Measurements from ENCODE around the gene IZUMO4.
A peak's percentile ranks its signal among the peaks of the same experiment; 100 is the strongest.

IZUMO4 gene

GRCh38 chr19:2059422-2060201 is 37.1 kb upstream of the IZUMO4 start:
- DNase-seq = no peak

DNA sequence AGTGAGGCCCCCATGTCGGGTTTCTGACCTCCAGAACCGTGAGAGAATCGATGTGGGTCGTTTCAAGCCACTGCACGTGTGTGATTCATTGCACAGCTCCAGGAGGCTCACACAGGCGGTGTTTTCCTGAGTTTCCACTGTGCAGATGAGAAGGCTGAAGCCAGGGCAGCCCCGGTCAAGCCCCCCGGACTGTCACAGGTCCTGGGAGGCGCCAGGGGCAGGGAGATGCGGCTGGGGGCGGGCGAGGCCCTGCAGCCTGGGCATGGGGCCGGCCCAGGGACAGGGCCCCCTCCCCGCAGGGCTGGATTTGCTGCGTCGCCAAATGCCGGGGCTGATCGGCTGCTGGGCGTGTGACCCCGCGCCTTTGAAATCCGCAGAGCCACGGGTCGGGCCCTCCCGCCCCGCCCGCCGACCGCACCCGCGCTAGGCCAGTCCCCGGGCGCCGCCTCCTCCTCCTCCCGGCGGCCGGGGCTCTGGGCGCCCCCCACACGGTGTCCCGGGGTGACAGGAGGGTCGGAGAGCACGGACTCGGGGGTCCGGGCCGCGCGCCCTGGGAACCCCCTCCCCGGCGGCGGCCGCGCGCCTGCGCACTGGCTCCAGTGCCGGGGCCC is 35.7 kb upstream of the IZUMO4 start:
- peak; percentile 36 for DNase-seq

- peak; percentile 99 for DNase-seq
Measured at GRCh38 chr19:2061495-2062388, 35.0 kb upstream of the IZUMO4 start.

DNA sequence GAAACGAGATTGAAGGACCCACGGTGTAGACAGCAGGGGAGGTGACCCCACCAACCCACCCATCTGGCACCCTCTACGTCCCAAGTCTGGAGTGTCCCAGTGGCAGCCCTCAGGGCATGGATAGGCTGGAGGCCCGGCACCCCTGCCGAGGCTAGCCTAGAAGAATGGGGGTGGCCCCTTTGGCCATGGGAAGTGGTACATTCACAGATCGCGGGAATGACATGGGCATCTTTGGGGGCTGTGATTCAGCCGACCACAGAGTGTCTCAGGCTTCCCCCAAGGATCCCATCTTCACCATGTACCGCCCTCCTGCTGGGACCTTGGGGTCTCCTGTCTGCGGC is 34.4 kb upstream of the IZUMO4 start:
- no peak for DNase-seq

- no peak for DNase-seq
Measured at GRCh38 chr19:2062770-2063169, 33.9 kb upstream of the IZUMO4 start.

GRCh38 chr19:2063824-2064223 is 32.9 kb upstream of the IZUMO4 start:
- no peak for DNase-seq

- DNase-seq = no peak
Measured at GRCh38 chr19:2064395-2064787, 32.3 kb upstream of the IZUMO4 start.

DNA sequence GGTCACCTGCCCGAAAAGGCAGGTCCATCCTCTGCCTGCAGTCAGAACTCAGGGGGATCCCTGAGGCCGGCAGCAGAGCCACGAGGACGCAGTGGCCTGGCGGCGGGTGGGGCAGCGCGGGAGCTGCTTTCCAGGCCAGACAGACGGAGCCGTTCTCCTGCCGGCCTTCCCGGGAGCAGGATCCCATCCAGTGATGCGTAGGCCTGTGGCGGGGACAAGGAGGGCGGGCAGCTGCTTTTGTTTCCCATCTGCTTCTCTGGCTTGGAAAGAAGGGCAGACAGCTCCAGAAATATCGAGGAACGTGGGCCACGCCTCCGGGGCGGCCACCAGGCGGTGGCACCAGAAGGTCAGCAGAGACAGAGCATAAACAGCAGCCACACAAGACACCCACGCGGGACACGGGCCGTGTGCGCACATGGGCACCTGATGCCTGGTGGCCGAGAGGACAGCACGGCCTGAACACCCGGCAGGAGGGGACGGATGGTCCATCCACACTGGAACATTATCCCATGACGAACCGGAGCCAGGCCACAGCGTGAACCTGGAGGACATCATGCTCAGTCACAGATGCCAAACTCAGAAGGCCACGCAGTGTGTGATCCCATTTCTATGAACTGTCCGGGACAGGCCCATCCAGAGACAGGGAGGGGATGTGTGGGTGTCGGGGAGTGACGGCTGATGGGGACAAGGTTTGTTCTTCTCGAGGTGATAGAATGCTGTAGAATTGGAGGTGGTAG is 31.8 kb upstream of the IZUMO4 start:
- DNase-seq = no peak

GRCh38 chr19:2070436-2070827 is 26.3 kb upstream of the IZUMO4 start:
- DNase-seq = no peak

DNA sequence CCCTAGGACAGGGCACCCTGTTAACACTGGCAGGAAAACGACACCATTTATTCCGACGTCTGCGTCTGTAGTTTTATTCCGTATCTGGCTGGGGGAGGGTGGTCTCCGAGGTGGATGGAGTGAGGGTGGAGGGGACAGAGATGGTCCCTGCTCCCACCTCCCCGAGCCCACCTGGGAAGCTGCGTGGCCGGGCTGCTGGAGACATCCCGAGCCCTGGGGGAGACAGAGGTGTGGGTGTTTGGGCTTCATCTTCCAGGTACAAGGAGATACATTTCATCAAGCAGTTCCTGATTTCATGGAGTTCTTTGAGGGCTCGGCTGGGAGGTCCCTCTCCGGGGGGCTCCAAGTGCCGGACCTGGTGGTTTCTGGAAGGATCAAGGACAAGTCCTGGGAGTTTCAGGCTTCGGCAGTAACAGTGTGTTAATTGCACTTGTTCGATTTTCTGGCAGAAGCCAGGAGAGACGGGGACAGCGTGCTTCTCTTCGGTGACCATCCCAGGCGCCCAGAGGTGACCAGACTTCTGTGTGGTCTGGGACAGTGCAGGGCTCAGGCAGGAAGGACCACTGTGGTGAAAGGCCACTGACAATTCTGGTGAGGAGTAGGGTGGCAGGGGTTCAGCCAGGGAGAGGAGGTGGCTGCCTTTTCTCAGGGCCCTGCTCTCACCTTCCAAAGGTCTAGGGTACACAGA is 25.6 kb upstream of the IZUMO4 start:
- no peak for DNase-seq

DNA sequence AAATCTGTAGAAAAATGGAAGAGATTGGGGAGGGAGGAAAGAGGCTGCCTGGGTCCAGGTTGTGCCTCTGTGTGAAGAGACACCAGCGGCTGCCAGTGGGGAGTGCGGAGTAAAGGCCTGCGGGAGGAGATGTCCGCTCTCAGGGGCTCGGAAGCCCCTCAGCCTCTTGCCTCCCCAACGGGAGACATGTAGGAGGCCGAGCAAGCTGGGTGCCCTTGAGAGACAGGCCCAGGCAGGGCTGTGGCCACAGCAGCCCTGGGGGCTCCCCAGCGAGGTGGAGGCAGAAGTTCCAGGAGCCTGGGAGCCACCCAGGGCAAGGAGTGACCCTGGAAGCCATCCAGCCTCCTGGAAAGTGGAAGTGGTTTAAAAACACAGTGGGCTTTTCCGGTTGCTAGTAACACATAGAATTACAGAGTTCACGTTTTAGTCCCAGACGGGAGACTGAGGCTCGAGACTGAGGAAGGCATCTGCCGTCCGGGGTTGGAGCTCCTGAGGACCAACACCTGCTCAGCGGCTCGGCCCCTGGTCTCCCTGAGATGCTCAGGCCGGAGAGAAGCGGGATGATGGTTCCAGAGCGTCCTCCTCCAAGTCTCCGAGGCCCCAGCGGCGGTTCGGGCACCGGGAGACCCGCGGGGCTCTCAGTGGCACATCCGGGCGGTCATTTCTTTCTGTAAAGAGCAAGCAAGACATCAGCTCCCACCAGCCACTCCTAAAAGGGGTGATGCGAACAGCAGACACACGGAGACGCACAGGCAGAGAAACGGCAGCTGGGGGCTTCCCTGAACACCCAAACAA is 23.8 kb upstream of the IZUMO4 start:
- no peak for DNase-seq

DNA sequence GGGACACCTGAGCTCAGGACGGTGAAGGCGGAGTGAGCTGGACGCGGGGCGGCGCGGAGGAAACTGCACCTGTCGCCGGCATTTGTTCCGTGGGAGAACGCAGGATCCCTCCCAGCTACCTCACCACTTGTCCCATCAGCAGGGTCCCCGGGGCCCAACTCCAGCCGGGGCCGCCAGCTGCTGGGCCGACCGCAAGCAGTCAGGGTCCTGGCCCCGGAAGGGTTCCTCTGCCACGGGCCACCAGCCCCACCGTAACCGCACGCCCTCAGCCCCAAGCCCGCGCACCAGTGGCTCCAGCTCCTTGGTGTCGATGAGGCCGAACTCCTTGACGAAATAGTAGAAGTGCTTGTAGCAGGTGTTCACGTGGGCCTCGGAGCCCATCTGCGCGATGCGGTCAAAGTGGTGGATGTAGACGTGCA is 20.2 kb upstream of the IZUMO4 start:
- no peak for DNase-seq

DNA sequence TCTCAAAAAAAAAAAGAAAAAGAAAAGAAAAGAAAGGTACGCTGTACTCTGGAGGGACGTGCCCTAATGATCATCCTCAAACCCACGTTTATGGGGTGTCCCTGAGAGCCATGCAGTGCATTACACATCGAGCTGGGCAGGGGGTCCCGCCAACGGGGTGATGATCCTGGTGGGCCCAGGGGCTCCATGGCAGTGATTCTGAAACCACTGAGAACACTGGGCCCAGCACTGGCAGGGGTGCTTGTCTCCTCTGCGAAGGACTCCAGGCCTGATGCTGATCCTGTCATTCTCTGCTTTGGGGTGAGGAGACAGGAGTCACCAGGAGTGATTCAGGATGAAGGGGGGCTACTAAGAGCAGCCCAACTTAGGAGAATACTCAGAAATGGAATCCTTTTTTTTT is 19.3 kb upstream of the IZUMO4 start:
- no peak for DNase-seq

GRCh38 chr19:2077833-2078619 is 18.7 kb upstream of the IZUMO4 start:
- DNase-seq = no peak

DNA sequence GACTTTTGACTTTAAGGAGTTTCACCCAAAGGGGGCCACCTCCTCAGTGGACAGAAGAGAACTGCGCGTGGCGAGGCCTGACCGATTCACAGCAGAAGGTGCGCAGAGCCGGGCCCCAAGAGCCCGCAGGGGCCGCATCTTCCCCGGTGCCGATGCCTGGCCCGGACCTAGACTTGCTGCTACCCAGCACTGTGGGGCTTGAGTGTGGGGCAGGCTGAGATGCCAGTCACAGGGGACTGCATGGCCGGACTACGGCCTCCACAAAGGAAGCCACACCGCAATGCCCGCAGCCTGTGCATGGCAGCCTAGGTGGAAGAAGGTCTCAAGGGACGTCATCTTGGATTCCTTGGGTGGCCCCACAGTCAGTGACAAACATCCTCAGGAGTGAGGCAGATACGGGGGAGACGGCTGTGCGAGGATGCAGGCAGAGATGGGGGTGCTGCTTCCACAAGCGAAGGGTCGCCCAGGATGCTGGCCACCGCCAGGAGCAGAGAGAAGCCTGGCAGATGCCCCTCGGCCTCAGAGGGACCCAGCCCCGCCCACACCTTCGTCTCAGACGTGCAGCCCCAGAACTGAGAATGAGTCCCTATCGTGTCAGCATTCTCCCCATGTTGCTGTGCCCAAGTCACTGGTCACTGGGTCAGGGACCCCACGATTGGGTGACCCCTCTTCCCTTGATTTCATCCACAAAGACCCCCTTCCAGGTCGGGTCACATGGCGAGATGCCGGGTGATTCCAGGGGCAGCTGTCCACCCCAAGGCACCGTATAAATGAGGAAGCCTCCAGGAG is 17.4 kb upstream of the IZUMO4 start:
- no peak for DNase-seq

DNA sequence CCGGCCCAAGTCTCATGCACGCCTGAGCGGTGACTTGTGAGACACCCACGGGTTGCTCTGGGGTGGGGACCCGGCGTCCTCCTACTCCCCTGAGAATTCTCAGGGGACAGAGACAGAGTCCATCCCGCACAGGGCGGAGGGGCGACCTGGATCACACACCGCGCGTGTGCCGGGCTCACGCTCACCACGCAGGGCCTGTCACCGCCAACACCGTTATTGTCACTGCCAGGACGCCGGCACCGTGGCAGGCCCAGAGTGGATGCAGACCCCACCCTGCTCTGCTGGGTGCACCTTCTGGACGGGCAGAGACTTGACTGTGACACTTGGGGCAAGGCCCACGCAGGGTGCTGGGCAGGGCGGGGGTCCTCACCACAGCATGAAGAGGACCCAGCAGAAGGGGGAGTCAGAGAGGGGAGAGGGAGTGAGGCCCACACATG is 16.8 kb upstream of the IZUMO4 start:
- no peak for DNase-seq

- no peak for DNase-seq
Measured at GRCh38 chr19:2080336-2080988, 16.3 kb upstream of the IZUMO4 start.

DNA sequence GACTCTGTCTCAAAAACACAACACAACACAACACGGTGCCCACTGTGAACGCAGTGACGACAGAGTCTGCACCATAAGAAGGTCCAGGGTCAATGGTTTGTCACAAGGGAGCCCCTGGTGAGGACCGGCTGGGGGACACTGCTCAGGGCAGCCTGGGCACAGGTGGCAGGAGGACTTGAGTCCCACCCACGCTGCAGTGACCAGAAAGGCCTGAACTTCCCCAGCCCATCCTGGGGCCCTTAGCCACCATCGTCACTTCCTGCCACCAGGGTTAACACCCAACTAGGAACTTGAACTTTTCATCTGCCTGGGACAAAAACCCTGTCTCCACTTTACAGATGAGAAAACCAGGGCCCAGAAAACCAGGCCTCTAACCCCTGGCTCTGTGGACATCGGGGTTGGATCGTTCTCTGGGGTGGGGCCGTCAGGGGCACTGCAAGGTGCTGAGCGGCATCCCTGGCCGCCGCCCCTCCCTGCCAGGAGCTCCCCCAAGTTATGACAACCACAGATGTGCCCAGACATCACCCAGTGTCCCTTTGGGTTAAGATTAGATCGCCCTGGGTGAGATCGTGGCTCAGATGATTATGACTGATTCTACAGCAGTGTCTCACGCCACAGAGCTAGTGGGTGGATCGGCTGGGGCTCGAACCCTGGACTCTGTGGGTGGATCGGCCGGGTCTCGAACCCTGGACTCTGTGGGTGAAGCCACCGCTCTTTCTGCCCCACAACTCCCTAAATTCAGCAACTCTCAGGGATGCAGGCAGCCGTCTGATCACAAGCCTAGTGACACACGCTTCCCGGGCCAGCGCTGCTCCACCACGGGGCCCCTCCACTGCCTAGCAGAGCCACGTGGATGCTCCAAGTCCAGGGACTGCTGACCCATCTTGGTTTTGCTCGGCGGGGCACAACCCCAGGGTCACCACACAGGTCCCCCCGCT is 14.6 kb upstream of the IZUMO4 start:
- DNase-seq = no peak

Data from NCI-H1436 (cell line).